ENCODE data around the gene PRKCE.
"Not testable (repeated sequence)": the region's sequence is repeated elsewhere in the genome, so short reads cannot be mapped to it uniquely, and the experiment has no call there.

The PRKCE gene

DNA sequence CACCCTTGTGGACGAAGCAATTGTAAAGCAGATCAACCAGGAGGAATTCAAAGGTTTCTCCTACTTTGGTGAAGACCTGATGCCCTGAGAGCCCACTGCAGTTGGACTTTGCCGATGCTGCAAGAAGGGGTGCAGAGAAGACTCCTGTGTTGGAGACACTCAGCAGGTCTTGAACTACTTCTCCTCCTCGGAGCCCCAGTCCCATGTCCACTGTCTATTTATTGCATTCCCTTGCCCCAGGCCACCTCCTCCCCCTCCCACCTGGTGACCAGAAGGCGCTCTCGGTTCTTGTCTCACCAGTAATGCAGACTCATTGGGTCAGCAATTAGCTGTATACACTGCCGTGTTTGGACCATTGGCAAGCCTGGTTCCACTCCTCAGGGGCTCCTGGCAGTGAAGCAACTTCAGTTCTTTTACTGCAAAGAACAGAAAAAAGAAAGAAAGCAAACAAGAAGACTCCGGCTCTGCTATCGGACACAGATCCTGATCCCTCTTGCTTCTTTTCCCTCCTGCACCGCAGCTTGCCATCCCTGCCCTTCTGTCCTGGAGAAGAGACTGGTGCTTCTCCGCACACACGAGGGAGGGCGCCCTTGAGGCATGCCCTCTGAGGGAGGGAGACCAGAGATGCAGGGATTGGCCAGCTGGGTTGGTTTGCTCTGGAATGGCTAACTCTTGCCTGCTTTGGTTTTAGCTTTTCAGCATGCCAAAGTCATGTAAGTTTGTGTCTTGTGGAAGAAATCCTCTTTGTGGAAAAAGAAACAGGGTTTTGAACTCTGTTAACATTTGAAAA, 533.5 kb downstream of the PRKCE start:
- DNase-seq: no peak

DNA sequence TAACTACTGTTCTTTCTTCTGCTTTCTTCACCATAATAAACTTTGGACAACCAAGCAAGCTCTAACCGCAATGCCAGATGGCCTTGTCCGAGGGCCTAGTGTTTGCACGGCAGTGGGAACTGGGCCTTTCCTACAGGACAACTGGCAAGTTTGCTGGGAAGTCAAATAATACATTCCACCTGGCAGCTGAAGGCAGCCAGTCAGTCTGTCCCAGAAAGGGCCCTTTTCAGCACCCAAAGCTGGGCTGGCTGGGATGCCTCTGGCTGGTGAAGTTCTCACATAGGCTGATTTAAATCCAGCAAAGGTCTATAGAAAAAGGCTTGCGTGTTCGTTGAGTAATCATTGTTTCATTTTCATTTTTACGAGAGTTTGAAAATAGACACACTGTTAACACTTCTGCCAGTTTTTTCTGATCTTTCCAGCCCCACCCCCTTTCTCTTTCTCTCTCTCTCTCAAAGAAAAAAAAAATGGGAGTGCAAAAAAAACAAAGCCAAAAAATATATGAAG, 535.7 kb downstream of the PRKCE start:
- no peak for DNase-seq

DNA sequence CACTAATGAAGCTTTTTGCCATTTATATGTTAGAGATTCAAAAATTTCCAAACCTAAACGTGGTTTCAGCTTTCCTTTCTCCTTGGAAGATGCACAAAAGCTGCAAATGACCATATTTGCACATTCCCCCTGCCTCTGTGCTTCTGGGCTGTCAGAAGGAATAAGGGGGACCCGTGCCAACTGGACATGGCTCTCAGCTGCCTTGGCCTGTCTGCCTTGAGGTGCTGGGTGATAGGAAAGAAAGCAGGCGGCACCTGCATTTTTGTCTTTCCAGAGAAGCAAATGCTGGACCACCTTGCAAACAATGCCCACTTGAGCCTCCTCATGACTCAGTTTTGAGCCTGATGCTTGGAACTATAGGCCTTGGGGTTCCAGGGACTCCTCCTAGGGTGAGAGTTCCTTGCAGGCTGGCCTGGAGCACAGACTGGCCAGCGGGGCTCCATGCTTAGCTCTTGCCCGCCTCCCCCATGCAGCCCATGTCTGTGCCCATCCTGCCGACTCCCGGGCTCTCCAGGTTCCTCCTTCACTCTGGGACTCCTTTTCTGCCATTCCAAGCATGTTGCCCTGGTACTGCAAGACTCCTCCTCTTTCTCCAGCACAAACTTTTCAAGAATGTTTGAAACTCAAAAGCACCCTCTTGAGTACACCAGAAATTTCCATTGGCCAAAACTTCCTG, 536.7 kb downstream of the PRKCE start:
- DNase-seq: no peak

DNA sequence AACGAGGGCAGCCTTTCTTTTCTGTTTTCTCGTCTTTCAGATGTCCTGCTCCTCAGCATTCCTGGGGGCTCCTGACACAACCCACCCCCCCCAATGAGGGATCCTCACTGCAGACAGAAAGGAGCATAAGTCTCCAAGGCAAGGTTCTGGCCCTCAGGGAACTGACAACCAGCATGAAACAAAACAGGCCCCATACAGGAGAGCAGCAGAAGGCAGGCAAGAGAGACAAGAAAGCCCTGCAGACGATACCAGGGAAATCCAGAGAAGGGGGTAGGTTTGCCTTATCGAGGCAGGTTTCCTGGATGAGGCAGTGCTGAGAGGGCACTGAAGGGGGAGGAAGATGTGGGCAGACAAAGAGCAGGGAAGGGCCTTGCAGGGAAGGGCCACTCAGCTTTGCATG, 541.9 kb downstream of the PRKCE start:
- DNase-seq: no peak

DNA sequence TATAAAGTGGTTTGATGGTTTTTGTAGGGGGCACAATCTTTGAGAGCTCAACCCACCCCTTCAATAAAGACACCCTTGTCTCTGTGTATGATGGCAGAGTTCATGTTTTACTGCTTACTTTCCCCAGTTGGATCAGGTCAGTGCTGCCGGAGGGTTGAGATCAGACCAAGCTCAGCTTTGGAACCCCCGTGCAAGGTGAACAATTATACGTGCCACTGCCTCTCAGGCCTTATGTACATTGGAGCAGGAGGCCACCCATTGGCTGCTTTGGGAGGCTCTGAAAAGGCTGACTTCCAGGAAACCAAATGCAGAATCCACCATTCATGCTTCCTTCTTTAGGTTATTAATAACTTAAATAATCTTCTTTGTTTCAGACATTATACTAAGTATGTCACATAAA, 542.4 kb downstream of the PRKCE start:
- DNase-seq: no peak

DNA sequence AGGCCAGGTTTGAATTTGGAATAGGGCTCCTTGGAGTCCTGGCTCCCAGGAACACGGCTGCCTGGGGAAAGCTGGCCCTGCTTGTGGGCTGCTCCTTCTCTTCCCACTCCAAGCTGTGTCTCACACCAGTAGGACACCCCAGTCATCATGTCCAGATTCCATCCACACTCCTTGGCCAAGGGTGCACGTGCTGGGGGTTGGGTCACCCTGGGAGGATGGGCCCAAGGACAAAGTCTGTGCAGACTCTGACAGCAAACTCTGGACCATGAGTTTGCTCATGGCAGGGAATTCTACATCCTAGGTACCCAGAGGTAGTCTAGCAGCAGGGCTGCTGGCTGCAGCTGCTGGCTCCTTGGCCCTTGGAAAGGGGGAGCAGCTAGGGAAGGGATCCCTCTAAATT, 543.4 kb downstream of the PRKCE start:
- no peak for DNase-seq

DNA sequence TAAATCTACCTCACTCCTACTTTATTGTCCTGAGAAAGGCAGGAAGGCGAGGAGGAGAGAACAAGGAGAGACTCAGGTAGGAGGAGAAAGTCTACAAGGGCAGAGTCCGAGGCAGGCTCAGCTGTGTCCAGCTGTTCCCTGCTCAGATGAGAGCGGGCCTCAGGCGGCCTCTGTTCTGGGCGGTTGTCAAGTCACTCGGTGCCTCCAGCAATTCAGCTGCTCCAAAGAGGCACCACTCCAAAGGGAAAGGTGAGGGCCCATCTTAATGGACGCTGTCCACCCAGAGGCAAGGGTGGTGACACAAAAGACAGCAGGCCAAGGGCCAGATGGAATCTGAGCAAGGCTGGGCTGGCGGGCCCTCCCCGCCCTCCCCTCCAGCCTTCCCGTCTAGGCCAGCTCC, 544.3 kb downstream of the PRKCE start:
- DNase-seq: no peak

DNA sequence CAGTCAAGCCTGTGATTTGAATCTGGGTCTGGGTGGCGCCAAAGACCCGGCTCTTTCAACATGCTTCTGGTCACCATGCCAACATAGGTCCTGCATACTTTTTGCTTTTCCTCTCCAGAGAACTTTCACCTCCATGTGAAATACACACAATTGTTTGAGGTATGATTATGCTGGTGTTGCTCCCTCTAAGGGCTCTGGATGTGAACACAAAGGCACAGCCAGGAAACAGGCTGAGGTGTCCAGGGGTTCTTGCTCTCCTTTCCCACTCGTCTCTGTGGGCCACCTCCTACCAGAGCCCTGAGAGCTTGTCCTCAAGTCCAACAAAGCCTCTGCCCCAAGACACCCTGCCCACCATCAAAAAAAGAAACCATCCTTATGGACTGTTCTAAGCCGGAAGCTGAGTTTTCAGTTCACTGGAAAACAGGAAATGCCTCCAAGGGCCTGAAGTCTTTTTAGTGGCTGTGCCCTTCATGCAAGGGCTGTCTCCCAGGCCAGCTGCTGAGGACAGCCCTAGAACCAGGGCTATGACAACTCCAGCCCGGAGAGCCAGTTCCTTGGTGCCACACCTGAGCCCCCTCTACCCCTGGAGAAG, 545.5 kb downstream of the PRKCE start:
- no peak for DNase-seq

DNA sequence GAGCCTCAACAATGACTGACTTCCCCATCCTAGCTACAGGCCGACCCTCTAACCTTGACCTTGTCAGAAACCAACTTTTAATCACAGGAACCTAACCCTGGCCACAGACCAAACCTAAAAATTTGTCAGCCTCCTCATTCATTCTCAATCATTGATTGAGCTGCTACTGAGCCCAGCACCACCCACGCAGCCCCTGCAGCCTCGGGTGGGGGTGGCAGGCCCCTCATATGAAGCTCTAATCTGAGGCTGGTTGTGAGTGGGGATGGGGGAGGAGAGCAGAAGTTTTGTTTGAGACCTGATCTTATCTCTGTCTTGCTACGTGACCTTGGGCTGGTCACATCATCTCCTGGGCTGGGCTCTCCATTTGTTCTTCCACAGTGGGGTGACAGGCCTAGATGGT, 546.2 kb downstream of the PRKCE start:
- DNase-seq: no peak

DNA sequence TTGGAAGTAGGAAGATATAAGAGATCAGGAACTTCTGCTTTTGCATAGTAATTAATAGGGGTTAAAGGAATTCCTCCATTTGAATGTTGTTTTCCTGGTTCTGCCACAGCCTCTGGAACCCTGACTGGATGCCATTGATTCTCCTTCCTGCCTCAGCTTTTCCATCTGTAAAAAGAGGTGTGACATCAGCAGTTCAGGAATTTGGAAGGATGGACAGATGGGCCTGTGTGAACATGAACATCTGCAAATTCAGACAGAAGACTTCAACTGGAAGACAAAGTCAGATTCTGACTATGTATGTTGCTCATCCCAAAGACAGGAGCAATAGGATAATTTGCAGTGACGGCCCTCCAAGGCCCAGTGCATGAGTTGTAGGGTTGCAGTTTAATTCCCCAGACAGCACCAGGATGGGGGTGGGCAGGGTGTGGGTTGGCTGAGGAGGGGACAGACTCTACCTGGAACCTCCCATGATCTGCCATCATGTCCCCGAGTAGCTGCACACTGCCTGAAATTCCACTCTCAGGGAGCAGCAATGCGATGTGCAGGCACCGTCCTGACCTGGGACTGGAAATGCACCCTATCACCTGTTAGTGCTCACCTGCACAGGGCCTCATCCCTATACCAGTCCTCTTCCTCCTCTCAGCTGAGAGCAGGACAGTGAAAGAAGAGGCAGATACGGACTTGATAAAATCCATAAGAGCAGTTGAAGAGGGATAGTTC, 546.8 kb downstream of the PRKCE start:
- DNase-seq: no peak

DNA sequence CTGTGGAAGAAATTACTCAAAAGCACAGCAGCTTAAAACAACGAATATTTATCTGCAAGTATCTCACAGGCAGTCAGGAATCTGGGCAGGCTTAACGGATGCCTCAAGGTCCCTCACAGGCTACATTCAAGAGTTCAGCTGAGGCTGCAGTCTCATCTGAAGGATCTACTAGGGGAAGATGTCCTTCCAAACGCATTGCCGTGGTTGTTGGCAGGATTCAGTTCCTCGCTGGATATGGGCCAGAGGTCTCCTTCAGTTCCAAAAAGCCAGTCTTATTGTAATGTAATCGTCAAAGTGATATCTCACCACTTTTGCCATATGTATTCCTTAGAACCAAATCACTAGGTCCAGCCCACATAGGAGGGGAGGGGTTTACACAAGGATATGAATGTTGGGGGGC, 547.5 kb downstream of the PRKCE start:
- no peak for DNase-seq

DNA sequence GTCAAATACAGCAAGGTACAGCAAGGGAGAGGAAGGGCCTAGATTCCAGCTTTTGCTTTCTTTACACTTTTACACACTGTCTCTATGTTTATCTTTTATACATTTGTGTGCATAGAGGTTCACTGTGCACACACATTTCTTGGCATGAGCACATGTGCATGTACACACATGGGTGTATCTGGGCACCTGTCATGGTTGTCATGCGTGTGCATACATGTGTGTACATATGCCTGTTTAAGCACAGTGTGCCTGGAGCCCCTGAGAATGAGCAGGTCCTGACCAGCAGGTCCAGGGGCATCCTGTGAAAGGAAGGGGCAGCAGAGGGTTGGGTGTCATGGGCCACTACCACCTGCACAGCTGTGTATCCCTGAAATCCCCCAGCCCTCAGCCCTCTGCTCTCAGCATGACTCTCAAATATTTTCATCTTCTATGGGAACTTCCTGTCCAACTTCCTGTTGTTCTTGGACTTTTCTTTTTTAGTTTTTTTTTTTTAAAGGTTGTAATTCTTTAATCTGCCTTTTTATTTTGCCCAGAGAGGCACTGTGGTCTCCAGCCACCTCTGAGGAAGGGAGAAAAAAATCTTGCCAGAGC, 548.7 kb downstream of the PRKCE start:
- DNase-seq: no peak

DNA sequence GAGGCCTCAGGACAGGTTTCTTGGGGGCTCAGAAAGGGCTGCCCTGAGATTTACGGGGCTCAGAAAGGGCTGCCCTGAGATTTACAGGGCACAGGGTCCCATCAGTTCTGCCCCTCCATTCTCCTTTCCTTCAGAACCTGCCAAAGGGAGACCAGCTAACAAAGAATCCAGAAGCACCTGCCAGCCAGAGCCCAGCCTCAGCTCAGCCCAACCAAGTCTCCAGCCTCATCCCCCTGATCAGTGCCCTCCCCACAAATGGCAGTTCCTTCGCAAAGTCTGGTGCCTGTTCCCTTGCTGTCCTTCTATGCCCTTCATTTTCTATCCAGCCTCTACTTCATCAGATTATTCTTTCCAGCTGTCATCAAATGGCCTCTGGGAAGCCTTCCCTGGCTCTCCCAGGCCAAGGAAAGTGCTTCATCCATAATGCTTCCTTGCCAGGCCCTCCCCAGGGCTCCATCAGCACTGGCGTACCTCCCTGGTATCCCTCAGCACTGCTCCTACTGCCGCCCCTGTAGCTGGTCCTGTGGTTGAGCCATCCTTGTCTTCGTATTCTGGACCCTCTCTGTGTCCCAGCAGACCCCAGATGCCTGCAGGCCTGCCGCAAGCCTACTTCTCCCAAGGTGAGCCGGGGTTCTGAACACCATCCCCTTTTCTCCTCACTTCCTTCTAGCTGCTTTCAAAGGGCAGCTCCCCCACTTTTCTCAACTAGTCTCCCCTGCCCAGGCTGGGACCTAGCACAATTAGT, 549.6 kb downstream of the PRKCE start:
- no peak for DNase-seq

DNA sequence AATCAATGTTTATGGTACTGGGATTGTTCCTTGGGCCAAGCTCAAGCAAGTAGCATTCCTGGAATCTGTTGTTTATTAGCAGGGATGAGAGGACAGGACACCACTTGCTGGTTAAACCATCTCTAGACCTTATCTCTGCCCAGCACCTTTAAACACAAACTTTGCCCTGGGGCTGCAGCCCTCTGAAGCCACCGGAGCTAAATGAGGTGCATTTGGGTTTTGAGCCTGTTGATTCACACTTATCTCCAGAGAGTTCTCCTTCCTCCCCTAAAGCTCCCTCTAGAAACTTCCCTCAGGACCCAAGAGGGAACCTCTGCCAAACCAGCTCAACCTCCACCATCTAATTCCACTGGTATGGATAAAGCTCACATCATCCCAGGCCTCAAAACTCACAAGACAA, 551.0 kb downstream of the PRKCE start:
- DNase-seq: no peak

DNA sequence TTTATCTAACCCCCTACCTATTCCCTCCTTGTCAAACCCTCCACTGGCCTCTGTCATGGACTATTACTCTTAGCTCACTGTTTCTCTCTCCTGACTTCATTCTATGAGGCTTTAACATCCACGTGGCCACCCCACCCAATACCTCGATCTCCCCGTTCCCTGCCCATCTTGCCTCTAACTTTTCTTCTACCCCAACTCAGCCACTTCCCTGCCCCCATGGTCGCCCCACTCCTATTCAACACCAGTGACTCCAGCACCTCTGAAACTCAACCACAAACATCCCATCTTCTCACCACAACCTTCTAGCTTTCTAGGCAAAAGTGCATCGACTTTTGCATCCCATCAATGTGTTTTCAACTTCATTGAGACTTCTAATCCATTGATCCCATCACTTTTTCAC, 551.5 kb downstream of the PRKCE start:
- no peak for DNase-seq

DNA sequence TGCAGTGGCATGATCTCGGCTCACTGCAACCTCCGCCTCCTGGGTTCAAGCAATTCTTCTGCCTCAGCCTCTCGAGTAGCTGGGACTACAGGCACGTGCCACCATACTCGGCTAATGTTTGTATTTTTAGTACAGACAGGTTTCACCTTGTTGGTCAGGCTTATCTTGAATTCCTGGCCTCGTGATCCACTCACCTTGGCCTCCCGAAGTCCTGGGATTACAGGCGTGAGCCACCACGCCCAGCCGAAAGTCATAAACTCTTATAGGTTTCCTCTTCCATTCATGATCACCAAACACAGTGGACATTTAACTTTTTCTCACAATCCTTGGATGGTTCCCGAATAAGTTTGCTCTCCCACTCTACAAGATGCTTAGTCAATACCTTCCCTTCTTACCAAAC, 552.2 kb downstream of the PRKCE start:
- not testable (repeated sequence) for DNase-seq

DNA sequence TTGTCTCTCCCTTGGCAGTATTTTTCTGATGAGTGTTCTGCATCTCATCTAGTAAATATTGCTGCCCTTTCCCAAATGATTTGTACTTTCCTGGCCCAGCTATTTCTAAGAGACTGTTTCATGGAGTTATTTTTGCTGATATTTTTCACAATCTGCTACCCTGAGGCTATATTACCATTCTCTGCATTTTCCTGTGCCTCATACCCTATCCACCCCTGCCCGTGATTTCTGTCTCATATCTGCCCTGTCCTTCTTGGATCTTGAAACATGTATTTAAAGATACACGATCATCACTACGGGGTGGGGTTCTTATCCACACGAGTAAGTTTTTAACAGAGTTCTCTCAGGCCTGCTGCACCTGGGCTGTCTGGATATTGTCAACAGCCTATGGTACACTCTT, 556.1 kb downstream of the PRKCE start:
- no peak for DNase-seq

DNA sequence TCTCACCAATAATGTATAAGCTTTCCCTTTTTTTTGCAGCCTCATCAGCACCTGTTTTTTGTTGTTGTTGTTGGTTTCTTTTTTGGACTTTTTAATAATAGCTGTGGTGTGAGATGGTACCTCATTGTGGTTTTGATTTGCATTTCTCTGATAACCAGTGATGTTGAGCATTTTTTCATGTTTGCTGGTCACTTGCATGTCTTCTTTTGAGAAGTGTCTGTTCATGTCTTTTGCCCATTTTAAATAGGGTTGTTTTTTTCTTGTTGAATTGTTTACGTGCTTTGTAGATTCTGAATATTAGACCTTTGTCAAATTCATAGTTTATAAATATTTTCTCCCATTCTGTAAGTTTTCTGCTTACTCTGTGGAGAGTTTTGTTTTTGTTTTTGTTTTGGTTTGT, 557.3 kb downstream of the PRKCE start:
- no peak for DNase-seq

DNA sequence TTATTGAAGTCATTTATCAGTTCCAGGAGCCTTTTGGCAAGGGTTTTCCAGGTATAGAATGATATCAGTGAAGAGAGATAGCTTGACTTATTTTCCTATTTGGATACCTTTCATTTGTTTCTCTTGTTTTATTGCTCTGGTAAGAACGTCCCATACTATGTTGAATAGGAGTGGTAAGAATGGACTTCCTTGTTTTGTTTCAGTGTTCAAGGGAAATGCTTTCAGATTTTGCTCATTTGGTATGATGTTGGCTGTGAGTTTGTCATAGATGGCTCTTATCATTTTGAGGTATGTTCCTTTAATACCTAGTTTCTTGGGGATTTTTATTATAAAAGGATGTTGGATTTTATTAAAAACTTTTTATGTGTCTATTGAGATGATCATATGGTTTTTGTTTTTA, 558.6 kb downstream of the PRKCE start:
- DNase-seq: no peak

DNA sequence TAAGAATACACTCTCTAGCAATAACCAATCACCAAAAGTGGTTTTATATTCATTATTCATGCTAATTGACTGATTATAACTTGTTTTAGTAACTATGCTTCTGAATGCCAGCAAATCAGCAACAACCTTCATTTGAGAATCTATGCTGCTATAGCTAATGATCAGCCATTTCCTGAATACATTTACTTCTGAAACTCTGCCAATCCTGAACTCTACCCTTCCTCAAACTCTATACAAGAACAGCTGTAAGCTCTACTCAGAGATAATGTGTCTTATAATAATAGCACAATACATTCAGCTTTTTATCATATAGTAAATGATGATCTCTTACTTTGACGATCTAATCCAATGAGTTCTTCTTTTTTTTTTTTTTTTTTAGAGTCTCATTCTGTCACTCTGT, 560.0 kb downstream of the PRKCE start:
- no peak for DNase-seq

DNA sequence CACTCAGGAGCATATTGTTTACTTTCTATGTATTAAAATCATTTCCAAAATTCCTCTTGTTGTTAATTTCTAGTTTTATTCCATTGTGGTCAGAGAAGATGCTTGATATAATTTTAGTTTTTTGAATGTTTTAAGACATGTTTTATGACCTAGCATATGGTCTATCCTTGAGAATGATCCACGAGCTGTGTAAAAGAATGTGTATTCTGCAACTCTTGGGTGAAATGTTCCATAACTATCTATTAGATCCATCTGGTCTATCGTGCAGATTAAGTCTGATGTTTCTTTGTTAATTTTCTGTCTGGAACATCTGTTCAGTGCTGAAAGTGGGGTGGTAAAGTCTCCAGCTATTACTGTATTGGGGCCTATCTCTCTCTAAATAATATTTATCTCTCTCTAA, 562.4 kb downstream of the PRKCE start:
- DNase-seq: no peak

DNA sequence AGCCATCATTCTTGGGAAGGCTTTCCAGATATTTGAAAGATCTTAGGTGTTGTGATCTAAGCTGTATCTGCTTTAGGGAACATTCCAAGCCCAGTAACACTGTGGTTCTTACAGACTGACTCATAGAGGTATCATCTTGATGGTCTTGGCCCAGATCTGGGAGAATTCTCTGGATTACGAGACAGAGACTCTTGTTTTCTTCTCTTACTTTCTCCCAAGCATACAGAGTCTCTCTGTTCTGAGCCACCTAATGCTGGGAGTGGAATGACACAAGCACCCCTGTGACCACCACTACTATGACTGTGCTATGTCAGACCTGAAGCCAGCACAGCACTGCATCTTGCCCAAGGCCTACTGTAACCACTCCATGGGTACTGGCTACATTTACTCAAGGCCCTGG, 564.7 kb downstream of the PRKCE start:
- no peak for DNase-seq

Data from NCI-H446 treated with DMSO at 0.1 percent for 48 hours (cell line).